ENCODE data around the gene ARHGAP26.

DNA sequence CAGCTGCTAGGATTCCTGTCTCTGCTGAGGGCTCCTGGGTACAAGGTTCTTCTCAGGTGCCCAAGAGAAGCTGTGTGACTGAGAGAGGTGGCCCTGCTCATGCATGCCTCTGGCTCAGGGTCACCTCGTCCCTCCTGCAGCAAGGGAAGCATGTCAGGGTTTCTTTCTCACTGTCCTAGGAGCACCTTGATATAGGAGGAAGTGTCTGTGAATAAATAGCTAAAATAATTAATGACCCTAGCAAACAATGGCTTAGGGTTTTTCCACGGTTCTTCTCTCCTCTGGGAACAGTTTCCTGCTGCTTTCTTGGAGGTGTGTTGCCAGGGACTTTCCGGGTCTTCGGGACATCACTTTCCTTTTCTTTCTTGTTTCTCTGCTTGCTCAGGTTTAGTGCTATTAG is 87.2 kb downstream of the ARHGAP26 start:
- TF ChIP-seq, protein P1, sequence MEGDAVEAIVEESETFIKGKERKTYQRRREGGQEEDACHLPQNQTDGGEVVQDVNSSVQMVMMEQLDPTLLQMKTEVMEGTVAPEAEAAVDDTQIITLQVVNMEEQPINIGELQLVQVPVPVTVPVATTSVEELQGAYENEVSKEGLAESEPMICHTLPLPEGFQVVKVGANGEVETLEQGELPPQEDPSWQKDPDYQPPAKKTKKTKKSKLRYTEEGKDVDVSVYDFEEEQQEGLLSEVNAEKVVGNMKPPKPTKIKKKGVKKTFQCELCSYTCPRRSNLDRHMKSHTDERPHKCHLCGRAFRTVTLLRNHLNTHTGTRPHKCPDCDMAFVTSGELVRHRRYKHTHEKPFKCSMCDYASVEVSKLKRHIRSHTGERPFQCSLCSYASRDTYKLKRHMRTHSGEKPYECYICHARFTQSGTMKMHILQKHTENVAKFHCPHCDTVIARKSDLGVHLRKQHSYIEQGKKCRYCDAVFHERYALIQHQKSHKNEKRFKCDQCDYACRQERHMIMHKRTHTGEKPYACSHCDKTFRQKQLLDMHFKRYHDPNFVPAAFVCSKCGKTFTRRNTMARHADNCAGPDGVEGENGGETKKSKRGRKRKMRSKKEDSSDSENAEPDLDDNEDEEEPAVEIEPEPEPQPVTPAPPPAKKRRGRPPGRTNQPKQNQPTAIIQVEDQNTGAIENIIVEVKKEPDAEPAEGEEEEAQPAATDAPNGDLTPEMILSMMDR (IDR thresholded peaks at IDR 0.05 in 2 of 3, conservative IDR thresholded peaks at IDR 0.05 in 1 of 3; ENCODE audit: borderline replicate concordance in 1 of 3, insufficient read depth in 1 of 3, low read depth in 2 of 3, low read length in 2 of 3), result no peak
- TF ChIP-seq EZH2phosphoT487 (IDR thresholded peaks at IDR 0.05; ENCODE audit: borderline replicate concordance) (no peak), ELF1 (IDR thresholded peaks at IDR 0.05; ENCODE audit: borderline replicate concordance, low read depth) (no peak), POLR2AphosphoS5 (IDR thresholded peaks at IDR 0.05; ENCODE audit: low read depth, low read length) (no peak)
